ENCODE measurements around the gene OCA2. TPM values are rescaled to one million over a fixed set of nuclear protein-coding genes. Genes with fewer than 3 reads are reported as not detected.

The OCA2 gene
- total and polyA plus RNA-seq, 2 of the 13 experiments (the other 11 are each of a cell fraction or from before 2014, with no cell fraction given), result 0.02 to 0.05 TPM

GRCh38 chr15:27798807-27799206, 300.3 kb downstream of the OCA2 start (continued):
- TF ChIP-seq FOXP4 (CRISPR knock-in tag; IDR thresholded peaks at IDR 0.05) (no peak), HES4 (CRISPR knock-in tag; IDR thresholded peaks at IDR 0.05; ENCODE audit: borderline replicate concordance) (no peak), EZH2 (conservative IDR thresholded peaks at IDR 0.05; ENCODE audit: low read depth, low read length) (no peak), HOXD1 (CRISPR knock-in tag; IDR thresholded peaks at IDR 0.05) (no peak), TERF1 (CRISPR knock-in tag; IDR thresholded peaks at IDR 0.05) (no peak), NCOA5 (CRISPR knock-in tag; IDR thresholded peaks at IDR 0.05) (no peak), E2F5 (CRISPR knock-in tag; conservative IDR thresholded peaks at IDR 0.05) (no peak), EP300 (IDR thresholded peaks at IDR 0.05; ENCODE audit: low read depth in 2 of 2, low read length in 2 of 2) (no peak), EP300 (CRISPR knock-in tag; IDR thresholded peaks at IDR 0.05; ENCODE audit: borderline replicate concordance) (no peak), ZNF790 (CRISPR knock-in tag; IDR thresholded peaks at IDR 0.05; ENCODE audit: borderline replicate concordance) (no peak), ZNF143 (CRISPR knock-in tag; IDR thresholded peaks at IDR 0.05) (no peak), ZNF333 (CRISPR knock-in tag; IDR thresholded peaks at IDR 0.05; ENCODE audit: borderline replicate concordance) (no peak), ETS1 (CRISPR knock-in tag; IDR thresholded peaks at IDR 0.05) (no peak), ZFP36L2 (CRISPR knock-in tag; IDR thresholded peaks at IDR 0.05) (no peak)

Data from HepG2 (cell line).